Spleen (tissue), 7 donors: ENCODE measurements around the gene TCOF1.

Experiments used
- CTCF ChIP-seq, 11 experiments: fragments of 200-600 bp in 7 of 11; fragments of 450-650 bp in 4 of 11; sonication (generic) in 4 of 11; IDR thresholded peaks in 8 of 11; conservative IDR thresholded peaks in 3 of 11; 1 replicate in 7 of 11; 2 replicates in 4 of 11; pipeline versions ENCODE4 v1.4.0 to v1.8.0; 2016 to 2021; ENCODE audit warnings: antibody characterized with exemption in 11 of 11, inconsistent platforms in 4 of 11, mild to moderate bottlenecking in 1 of 11
- POLR2A ChIP-seq, 3 donors: fragments of 450-650 bp; IDR thresholded peaks; one replicate each; pipeline ENCODE4 v1.5.1; 2017; ENCODE audit warnings: antibody characterized with exemption in 3 of 3, mild to moderate bottlenecking in 1 of 3
- donor health status: DM: no; HTN: no; CAD: no; lungs with moderate emphysema.
- donor health status: DM: no; HTN: no; CAD: no.
- donor health status: DM: no; HTN: no; CAD: no.

- TF ChIP-seq CTCF (IDR thresholded peaks at IDR 0.05 in 8 of 11, conservative IDR thresholded peaks at IDR 0.05 in 3 of 11): no peak
- no peak for TF ChIP-seq POLR2A (IDR thresholded peaks at IDR 0.05)
Observed at GRCh38 chr5:150328515-150328914, 29.0 kb upstream of the TCOF1 start.
